Naive B cell (primary cell): Measurements from ENCODE around the gene NEAT1. TPM values are rescaled to one million over a fixed set of nuclear protein-coding genes. Genes with fewer than 3 reads are reported as not detected.

Experiments used
- ATAC-seq, 2 donors: fragments of 150-1000 bp; cut with Tn5 transposase; 2 replicates each; pipeline ENCODE4 v1.10.0; 2021; ENCODE audit warnings: low read depth in 2 of 2, mild to moderate bottlenecking in 2 of 2, moderate library complexity in 2 of 2
- DNase-seq: peaks from one replicate; pipeline ENCODE4 v3.0.0; 2022
- H3K27ac Mint-ChIP-seq, 6 donors: one replicate each; pipeline ENCODE4 v1.8.0; 2020 to 2022; ENCODE audit warnings: mild to moderate bottlenecking in 6 of 6, mixed read lengths in 6 of 6, moderate library complexity in 5 of 6, inconsistent platforms in 2 of 6
- H3K27me3 Mint-ChIP-seq, 3 donors: one replicate each; pipeline ENCODE4 v1.8.0; 2021 to 2022; ENCODE audit warnings: mixed read lengths in 3 of 3, mild to moderate bottlenecking in 1 of 3
- H3K36me3 Mint-ChIP-seq, 2 donors: one replicate each; pipeline ENCODE4 v1.8.0; 2020 to 2022; ENCODE audit warnings: mixed read lengths in 2 of 2, inconsistent platforms in 1 of 2, mild to moderate bottlenecking in 1 of 2
- H3K4me1 Mint-ChIP-seq, 3 donors: one replicate each; pipeline ENCODE4 v1.8.0; 2020 to 2022; ENCODE audit warnings: mixed read lengths in 3 of 3, inconsistent platforms in 1 of 3, mild to moderate bottlenecking in 1 of 3, moderate library complexity in 1 of 3
- H3K4me3 Mint-ChIP-seq, 8 donors: one replicate each; pipeline ENCODE4 v1.8.0; 2020 to 2022; ENCODE audit warnings: mild to moderate bottlenecking in 8 of 8, mixed read lengths in 8 of 8, moderate library complexity in 8 of 8, inconsistent platforms in 2 of 8
- H3K9me3 Mint-ChIP-seq, 7 donors: one replicate each; pipeline ENCODE4 v1.8.0; 2020 to 2022; ENCODE audit warnings: mixed read lengths in 7 of 7, mild to moderate bottlenecking in 5 of 7, inconsistent platforms in 2 of 7, moderate library complexity in 1 of 7
- polyA plus RNA-seq, 6 donors: library from polyadenylated mRNA; unstranded; fragments of 300-500 nt; fragmentation: Illumina TruSeq; gene quantifications; one replicate each; pipeline ENCODE4 v1.2.3, GENCODE V29; 2021; ENCODE audit warnings: low read depth in 6 of 6

Gene NEAT1
- polyA plus RNA-seq, 6 donors from 2014 or later, result 0.88 to 4.2 (median 1.2) TPM

GRCh38 chr11:65474864-65475263, 52.3 kb downstream of the NEAT1 start:
- peaks cover 19 to 36% (median 27%) of the 10 kb centered on the region in 3 donors for H3K4me1 Mint-ChIP-seq
- H3K27ac Mint-ChIP-seq, result peak overlapping the region in 3 of 6 donors; percentile 47 to 70 (median 54)
- no peaks in the 10 kb centered on the region for H3K9me3 Mint-ChIP-seq
- H3K4me3 Mint-ChIP-seq, result peak overlapping the region in 2 of 8 donors; percentile 13 to 74
- no peaks in the 10 kb centered on the region for H3K27me3 Mint-ChIP-seq
- DNase-seq, result no peak
- ATAC-seq, result no peak
- no peaks in the 10 kb centered on the region for H3K36me3 Mint-ChIP-seq

- no peak for ATAC-seq
- peaks cover 21 to 25% (median 22%) of the 10 kb centered on the region in 3 donors for H3K4me1 Mint-ChIP-seq
- no peak for DNase-seq
- peak overlapping the region; percentile 93 to 100 (median 97) for H3K4me3 Mint-ChIP-seq
- H3K9me3 Mint-ChIP-seq, result no peaks in the 10 kb centered on the region
- no peaks in the 10 kb centered on the region for H3K36me3 Mint-ChIP-seq
- H3K27ac Mint-ChIP-seq, result peak overlapping the region; percentile 92 to 99 (median 98)
- H3K27me3 Mint-ChIP-seq, result no peaks in the 10 kb centered on the region
These were observed 54.1 kb downstream of the NEAT1 start for GRCh38 chr11:65476632-65477148.

- peak overlapping the region; percentile 98 to 100 (median 99) for H3K27ac Mint-ChIP-seq
- peak overlapping the region; percentile 93 to 100 (median 98) for H3K4me3 Mint-ChIP-seq
- ATAC-seq, result peak; percentile 88 to 90
- no peaks in the 10 kb centered on the region for H3K9me3 Mint-ChIP-seq
- no peaks in the 10 kb centered on the region for H3K36me3 Mint-ChIP-seq
- peaks cover 14 to 18% (median 17%) of the 10 kb centered on the region in 3 donors for H3K4me1 Mint-ChIP-seq
- no peaks in the 10 kb centered on the region for H3K27me3 Mint-ChIP-seq
- peak; percentile 83 for DNase-seq
These were observed 54.8 kb downstream of the NEAT1 start for GRCh38 chr11:65477149-65477965.

GRCh38 chr11:65478388-65479183, 56.0 kb downstream of the NEAT1 start:
- no peak for DNase-seq
- no peaks in the 10 kb centered on the region for H3K9me3 Mint-ChIP-seq
- peak overlapping the region in 6 of 8 donors; percentile 24 to 96 (median 54) for H3K4me3 Mint-ChIP-seq
- H3K27ac Mint-ChIP-seq, result peak overlapping the region in 4 of 6 donors; percentile 29 to 98 (median 45)
- H3K27me3 Mint-ChIP-seq, result no peaks in the 10 kb centered on the region
- ATAC-seq, result no peak
- no peaks in the 10 kb centered on the region for H3K36me3 Mint-ChIP-seq
- peaks cover 13 to 17% (median 14%) of the 10 kb centered on the region in 3 donors for H3K4me1 Mint-ChIP-seq

GRCh38 chr11:65479184-65480145, 56.9 kb downstream of the NEAT1 start:
- peak overlapping the region in 5 of 8 donors; percentile 1 to 78 (median 25) for H3K4me3 Mint-ChIP-seq
- no peak for DNase-seq
- H3K4me1 Mint-ChIP-seq, result peaks cover 13 to 17% (median 14%) of the 10 kb centered on the region in 3 donors
- no peaks in the 10 kb centered on the region for H3K9me3 Mint-ChIP-seq
- H3K27me3 Mint-ChIP-seq, result no peaks in the 10 kb centered on the region
- H3K36me3 Mint-ChIP-seq, result no peaks in the 10 kb centered on the region
- ATAC-seq, result no peak
- peak overlapping the region in 3 of 6 donors; percentile 27 to 42 (median 39) for H3K27ac Mint-ChIP-seq

- ATAC-seq, result no peak
- DNase-seq, result no peak
- H3K36me3 Mint-ChIP-seq, result no peaks in the 10 kb centered on the region
- H3K27ac Mint-ChIP-seq, result peak overlapping the region in 1 of 6 donors; percentile 62
- H3K4me1 Mint-ChIP-seq, result peaks cover 8 to 10% (median 9%) of the 10 kb centered on the region in 3 donors
- no peaks in the 10 kb centered on the region for H3K9me3 Mint-ChIP-seq
- H3K27me3 Mint-ChIP-seq, result no peaks in the 10 kb centered on the region
- H3K4me3 Mint-ChIP-seq, result peak overlapping the region in 1 of 8 donors; percentile 18
These were observed 59.8 kb downstream of the NEAT1 start for GRCh38 chr11:65482306-65482850.

GRCh38 chr11:65485920-65486219, 63.3 kb downstream of the NEAT1 start:
- Mint-ChIP-seq H3K4me1 (peaks cover 22 to 29% (median 29%) of the 10 kb centered on the region in 3 donors), H3K27me3 (no peaks in the 10 kb centered on the region), H3K36me3 (no peaks in the 10 kb centered on the region), H3K27ac (no peak overlapping the region), H3K9me3 (no peaks in the 10 kb centered on the region), H3K4me3 (no peak overlapping the region)
- no peak for ATAC-seq
- DNase-seq, result no peak

GRCh38 chr11:65486570-65487466, 64.2 kb downstream of the NEAT1 start:
- no peak overlapping the region for H3K4me3 Mint-ChIP-seq
- no peak for ATAC-seq
- no peaks in the 10 kb centered on the region for H3K27me3 Mint-ChIP-seq
- no peak for DNase-seq
- H3K4me1 Mint-ChIP-seq, result peaks cover 30 to 39% (median 38%) of the 10 kb centered on the region in 3 donors
- H3K9me3 Mint-ChIP-seq, result no peaks in the 10 kb centered on the region
- peak overlapping the region in 4 of 6 donors; percentile 28 to 84 (median 52) for H3K27ac Mint-ChIP-seq
- H3K36me3 Mint-ChIP-seq, result no peaks in the 10 kb centered on the region

GRCh38 chr11:65487467-65488272, 65.1 kb downstream of the NEAT1 start:
- H3K4me3 Mint-ChIP-seq, result peak overlapping the region in 5 of 8 donors; percentile 4 to 50 (median 35)
- H3K27me3 Mint-ChIP-seq, result no peaks in the 10 kb centered on the region
- peaks cover 38 to 47% (median 47%) of the 10 kb centered on the region in 3 donors for H3K4me1 Mint-ChIP-seq
- ATAC-seq (peak; percentile 47 to 60), DNase-seq (no peak)
- peak overlapping the region; percentile 26 to 84 (median 58) for H3K27ac Mint-ChIP-seq
- H3K36me3 Mint-ChIP-seq, result no peaks in the 10 kb centered on the region
- no peaks in the 10 kb centered on the region for H3K9me3 Mint-ChIP-seq

GRCh38 chr11:65488273-65489034, 65.9 kb downstream of the NEAT1 start:
- DNase-seq (no peak), ATAC-seq (no peak)
- Mint-ChIP-seq H3K4me3 (peak overlapping the region in 5 of 8 donors; percentile 4 to 46 (median 35)), H3K27me3 (no peaks in the 10 kb centered on the region), H3K27ac (peak overlapping the region in 4 of 6 donors; percentile 26 to 81 (median 60)), H3K4me1 (peaks cover 45 to 55% (median 55%) of the 10 kb centered on the region in 3 donors), H3K9me3 (no peaks in the 10 kb centered on the region), H3K36me3 (no peaks in the 10 kb centered on the region)
